ENCODE data around the gene KYAT1. TPM values are rescaled to one million over a fixed set of nuclear protein-coding genes. Genes with fewer than 3 reads are reported as not detected.
"Not testable (repeated sequence)": the region's sequence is repeated elsewhere in the genome, so short reads cannot be mapped to it uniquely, and the experiment has no call there.

The KYAT1 gene
- total RNA-seq, 1 donor from 2014 or later, result 12.1 TPM

DNA sequence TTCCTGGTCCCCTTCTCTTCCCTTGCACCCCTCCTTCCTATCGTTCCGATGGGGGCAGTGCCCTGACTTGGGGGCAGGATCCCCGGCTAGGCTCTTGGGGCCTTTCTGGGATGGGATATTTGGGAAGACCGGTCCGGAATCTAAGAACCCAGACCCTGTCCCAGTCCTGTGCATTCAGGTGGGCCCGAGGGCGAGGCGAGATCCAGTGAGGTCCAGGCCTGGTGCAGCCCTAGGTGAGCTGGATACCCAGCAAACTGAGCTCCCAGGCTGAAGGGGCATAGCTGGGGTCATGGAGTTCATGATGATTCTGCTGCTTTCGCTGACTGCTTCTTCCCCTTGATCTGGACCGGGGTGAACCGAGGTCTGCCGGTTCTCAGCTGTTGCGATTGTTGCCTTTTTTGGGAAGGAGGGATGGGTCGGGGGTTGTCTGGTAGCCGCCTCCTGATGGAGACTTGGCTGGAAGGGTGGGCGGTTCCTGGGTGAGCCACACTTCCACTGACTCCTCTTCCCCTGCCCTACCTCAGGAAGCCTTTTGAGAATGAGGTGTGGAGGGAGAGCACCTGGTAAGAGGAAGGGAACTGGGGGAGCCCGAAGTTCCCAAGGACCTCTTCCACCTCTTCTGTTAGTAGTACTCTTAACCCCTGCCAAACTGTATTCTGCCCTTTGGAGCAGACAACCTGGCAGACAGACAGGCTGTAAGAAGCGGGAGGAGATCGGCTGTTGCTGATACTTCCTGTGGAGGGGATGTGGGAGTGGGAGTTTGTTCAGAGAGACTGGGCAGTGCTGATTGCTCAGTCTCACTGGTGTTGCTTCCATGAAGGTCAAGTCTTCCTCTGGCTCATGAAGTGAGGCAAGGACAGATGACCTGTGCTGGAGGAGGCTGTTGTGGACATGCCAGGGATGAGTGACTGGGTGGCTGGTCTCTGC lies 1.2 kb upstream of the KYAT1 start:
- no peaks in the 10 kb centered on the region for H3K27me3 ChIP-seq (ENCODE audit: low read depth)
- TF ChIP-seq, protein P1, sequence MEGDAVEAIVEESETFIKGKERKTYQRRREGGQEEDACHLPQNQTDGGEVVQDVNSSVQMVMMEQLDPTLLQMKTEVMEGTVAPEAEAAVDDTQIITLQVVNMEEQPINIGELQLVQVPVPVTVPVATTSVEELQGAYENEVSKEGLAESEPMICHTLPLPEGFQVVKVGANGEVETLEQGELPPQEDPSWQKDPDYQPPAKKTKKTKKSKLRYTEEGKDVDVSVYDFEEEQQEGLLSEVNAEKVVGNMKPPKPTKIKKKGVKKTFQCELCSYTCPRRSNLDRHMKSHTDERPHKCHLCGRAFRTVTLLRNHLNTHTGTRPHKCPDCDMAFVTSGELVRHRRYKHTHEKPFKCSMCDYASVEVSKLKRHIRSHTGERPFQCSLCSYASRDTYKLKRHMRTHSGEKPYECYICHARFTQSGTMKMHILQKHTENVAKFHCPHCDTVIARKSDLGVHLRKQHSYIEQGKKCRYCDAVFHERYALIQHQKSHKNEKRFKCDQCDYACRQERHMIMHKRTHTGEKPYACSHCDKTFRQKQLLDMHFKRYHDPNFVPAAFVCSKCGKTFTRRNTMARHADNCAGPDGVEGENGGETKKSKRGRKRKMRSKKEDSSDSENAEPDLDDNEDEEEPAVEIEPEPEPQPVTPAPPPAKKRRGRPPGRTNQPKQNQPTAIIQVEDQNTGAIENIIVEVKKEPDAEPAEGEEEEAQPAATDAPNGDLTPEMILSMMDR (IDR thresholded peaks at IDR 0.05; ENCODE audit: borderline replicate concordance), result no peak
- peaks cover 96% of the 10 kb centered on the region for H3K4me1 ChIP-seq
- H3K36me3 ChIP-seq, result peaks cover 20% of the 10 kb centered on the region
- no peaks in the 10 kb centered on the region for H3K9me3 ChIP-seq (replicated peaks)
- intact Hi-C loops (cut with micrococcal nuclease), result no loop called here
- DNase-seq, result no peak
- peak overlapping the region; percentile 94 for H3K4me3 ChIP-seq
- H3K27ac ChIP-seq (replicated peaks), result peak overlapping the region; percentile 98

GRCh38 chr9:128877852-128878251 lies 3.9 kb downstream of the KYAT1 start:
- intact Hi-C loops (cut with micrococcal nuclease), result no loop called here
- peak overlapping the region; percentile 98 for H3K27ac ChIP-seq (replicated peaks)
- no peaks in the 10 kb centered on the region for H3K36me3 ChIP-seq
- H3K4me1 ChIP-seq, result peaks cover 70% of the 10 kb centered on the region
- no peak overlapping the region for H3K4me3 ChIP-seq
- H3K9me3 ChIP-seq (replicated peaks), result no peaks in the 10 kb centered on the region
- TF ChIP-seq, protein P1 (IDR thresholded peaks at IDR 0.05; ENCODE audit: borderline replicate concordance), result no peak
- no peaks in the 10 kb centered on the region for H3K27me3 ChIP-seq (ENCODE audit: low read depth)
- no peak for DNase-seq

GRCh38 chr9:128870941-128871265 lies 10.8 kb downstream of the KYAT1 start:
- H3K4me3 ChIP-seq; DNase-seq; intact Hi-C loops (cut with micrococcal nuclease); H3K36me3 ChIP-seq; H3K27me3 ChIP-seq (ENCODE audit: low read depth); H3K9me3 ChIP-seq (replicated peaks); H3K27ac ChIP-seq (replicated peaks): not testable (repeated sequence)
- H3K4me1 ChIP-seq, result peaks cover 13% of the 10 kb centered on the region

DNA sequence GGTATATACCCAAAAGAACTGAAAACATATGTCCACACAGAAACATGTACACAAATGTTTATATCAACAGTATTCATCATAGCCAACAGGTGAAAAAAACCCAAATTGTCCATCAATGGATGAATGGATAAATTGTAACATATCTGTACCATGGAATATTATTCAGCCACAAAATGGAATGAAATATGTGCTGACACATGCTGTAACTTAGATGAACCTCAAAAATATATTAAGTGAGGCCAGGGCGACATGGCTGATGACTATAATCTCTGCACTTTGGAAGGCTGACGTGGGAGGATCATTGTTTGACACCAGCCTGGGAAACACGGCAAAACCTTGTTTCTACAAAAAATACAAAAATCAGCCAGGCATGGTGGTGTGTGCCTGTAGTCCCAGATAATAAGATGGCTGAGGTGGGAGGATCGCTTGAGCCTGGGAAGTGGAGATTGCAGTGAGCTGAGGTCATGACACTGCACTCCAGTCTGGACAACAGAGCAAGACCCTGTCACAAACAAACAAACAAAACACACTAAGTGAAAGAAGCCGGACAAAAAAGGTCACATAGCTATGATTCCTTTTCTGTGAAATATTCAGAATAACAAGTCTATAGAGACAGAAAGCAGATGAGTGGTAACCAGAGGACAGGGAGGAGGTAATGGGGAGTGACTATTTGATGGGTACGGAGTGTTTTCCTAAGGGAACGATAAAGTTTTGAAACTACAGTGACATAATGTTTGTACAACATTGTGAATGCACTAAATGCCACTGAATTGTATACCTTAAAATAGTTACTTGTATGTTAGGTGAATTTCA lies 11.4 kb downstream of the KYAT1 start:
- no peak overlapping the region for H3K4me3 ChIP-seq
- peaks cover 7% of the 10 kb centered on the region for H3K4me1 ChIP-seq
- no peaks in the 10 kb centered on the region for H3K27me3 ChIP-seq (ENCODE audit: low read depth)
- no peaks in the 10 kb centered on the region for H3K9me3 ChIP-seq (replicated peaks)
- TF ChIP-seq, protein P1 (IDR thresholded peaks at IDR 0.05; ENCODE audit: borderline replicate concordance), result no peak
- H3K27ac ChIP-seq (replicated peaks), result no peak overlapping the region
- H3K36me3 ChIP-seq, result no peaks in the 10 kb centered on the region
- intact Hi-C loops (cut with micrococcal nuclease), result no loop called here
- DNase-seq, result no peak

GRCh38 chr9:128863647-128864046 lies 18.1 kb downstream of the KYAT1 start:
- DNase-seq, result peak; percentile 77
- Histone ChIP-seq H3K36me3 (no peaks in the 10 kb centered on the region), H3K4me3 (no peak overlapping the region), H3K4me1 (peaks cover 23% of the 10 kb centered on the region), H3K27me3 (ENCODE audit: low read depth) (no peaks in the 10 kb centered on the region), H3K9me3 (replicated peaks) (no peaks in the 10 kb centered on the region), H3K27ac (replicated peaks) (peak overlapping the region; percentile 1)
- TF ChIP-seq, protein P1 (IDR thresholded peaks at IDR 0.05; ENCODE audit: borderline replicate concordance), result peak; percentile 96
- intact Hi-C loops (cut with micrococcal nuclease), result loop anchor here (5.0 kb wide), 1 partner anchor 64 kb away; no protein-coding TSS in a partner anchor

Data from left ventricle myocardium inferior (tissue), 1 donor.